GM19099 (cell line): ENCODE measurements around the gene SLC7A1.

ENCODE experiments used
- POLR2A ChIP-seq: IDR thresholded peaks from 3 replicates; pipeline ENCODE4 v1.6.1; 2011; ENCODE audit warnings: low read depth; ENCODE audit not compliant: insufficient read length; ENCODE audit errors: extremely low read depth

SLC7A1 gene

DNA sequence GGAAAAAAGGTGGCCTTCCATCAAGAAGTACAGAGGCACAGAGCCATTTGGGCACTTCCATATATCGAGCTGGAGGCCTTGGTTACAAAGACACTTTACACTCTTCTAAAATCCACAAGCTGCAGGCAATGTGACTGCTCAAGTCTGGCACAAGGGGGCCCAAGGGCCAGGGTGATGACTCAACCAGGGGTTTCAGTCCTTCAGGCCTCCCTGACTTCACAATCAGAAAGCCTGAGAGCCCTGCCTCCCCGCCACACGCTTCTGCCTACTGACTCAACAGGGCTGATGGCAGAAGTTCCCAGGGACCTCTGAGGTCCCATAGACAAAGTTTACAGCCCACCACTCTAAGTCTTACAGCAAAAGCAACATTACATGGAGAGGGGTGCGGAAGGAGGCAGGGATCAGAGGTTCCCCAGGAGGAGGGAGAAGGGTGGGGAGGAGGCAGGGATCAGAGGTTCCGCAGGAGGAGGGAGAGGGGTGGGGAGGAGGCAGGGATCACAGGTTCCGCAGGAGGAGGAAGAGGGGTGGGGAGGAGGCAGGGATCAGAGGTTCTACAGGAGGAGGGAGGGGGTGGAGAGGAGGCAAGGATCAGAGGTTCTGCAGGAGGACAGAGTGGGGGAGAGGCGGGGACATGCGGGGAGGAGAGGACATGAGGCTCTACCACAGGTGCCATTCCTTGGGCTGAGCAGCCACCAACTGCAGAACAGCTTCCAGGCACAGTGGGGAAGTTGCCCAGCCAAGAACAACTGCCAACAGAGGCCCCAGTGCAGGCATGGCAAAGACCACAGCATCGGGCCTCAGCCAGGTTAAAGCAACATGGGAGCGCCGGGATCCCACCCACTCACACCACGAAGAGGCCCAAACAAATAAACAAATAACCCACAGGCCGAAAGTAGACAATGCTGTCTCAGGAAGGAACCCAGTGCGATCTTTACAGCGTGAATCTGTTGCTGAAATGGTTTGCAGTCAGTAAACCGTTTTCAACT, 52.0 kb downstream of the SLC7A1 start:
- TF ChIP-seq POLR2A: no peak

GRCh38 chr13:29542381-29542780, 53.1 kb downstream of the SLC7A1 start:
- no peak for TF ChIP-seq POLR2A

DNA sequence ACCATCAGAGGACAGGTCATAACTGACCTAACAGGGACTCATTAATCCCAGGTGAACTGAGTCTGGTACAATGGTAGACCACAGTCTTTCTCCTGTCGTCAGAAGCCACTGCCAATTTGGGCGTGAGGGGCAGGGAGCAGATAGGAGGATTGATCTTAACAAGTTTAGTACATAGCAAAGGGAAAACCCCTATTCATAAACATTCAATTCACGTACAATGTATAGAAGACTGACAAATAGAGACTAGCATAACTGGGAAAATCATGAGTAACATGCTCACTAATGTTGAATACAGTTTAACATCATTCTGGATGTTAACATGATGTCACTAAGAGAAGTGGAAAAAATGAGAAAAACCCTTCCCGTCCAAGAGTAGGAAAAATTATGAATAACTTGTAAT, 54.1 kb downstream of the SLC7A1 start:
- no peak for TF ChIP-seq POLR2A

DNA sequence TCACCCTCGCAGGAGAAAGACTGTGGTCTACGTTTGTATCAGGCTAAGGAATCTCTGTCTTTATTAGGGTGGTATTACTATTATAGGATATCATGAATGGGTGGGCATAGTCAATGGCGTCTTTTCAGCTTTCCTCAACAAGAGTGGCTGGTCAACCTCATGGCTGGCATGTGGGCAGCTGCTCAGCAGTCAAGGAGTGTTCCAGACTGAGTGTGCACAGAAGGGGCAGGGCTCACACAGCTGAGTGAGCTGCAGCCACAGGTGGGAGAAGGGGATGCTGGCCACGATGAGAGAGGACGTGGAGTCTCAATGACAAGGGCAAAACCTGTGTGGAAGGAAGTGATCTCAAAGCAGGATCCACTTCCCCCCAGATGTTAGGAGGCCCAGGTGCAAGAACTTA, 54.7 kb downstream of the SLC7A1 start:
- TF ChIP-seq POLR2A: no peak

DNA sequence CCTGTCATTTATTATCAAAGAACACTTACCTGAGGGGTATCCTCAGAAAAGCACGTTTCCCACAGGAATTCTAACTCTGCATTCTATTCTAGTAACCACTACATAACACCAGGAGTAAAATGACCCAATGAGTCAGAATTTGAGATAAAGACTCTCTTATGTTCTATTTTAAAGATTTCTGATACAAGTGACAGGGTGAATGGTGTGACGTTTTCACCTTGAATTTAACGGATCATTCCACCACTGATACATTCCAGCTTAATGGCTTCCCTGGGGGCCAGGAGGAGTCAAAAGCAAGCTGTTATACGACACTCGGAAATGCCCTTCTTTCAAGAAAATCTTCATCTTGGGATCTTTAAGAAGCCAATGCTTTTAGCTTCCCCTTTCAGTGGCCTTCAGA, 55.2 kb downstream of the SLC7A1 start:
- no peak for TF ChIP-seq POLR2A

GRCh38 chr13:29539856-29540255, 55.6 kb downstream of the SLC7A1 start:
- no peak for TF ChIP-seq POLR2A

DNA sequence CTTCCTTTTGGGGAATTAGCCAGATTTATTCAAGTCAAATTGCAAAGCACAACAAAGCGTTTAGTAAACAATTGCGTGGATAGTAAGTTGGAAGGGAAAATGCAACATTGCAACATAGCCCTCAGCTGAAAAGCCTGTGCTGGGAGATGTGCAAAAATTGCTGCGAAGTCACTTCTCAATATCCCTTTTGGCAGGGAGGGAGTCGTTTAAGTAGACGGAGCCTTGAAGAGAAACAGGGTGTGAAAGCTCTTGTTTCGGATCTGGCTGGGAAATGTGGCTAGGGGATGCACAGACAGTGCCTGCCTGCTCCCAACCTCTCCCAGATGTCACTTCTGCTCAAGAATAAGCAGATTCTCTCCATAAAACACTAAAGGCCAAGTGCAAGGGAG, 56.8 kb downstream of the SLC7A1 start:
- TF ChIP-seq POLR2A: no peak

DNA sequence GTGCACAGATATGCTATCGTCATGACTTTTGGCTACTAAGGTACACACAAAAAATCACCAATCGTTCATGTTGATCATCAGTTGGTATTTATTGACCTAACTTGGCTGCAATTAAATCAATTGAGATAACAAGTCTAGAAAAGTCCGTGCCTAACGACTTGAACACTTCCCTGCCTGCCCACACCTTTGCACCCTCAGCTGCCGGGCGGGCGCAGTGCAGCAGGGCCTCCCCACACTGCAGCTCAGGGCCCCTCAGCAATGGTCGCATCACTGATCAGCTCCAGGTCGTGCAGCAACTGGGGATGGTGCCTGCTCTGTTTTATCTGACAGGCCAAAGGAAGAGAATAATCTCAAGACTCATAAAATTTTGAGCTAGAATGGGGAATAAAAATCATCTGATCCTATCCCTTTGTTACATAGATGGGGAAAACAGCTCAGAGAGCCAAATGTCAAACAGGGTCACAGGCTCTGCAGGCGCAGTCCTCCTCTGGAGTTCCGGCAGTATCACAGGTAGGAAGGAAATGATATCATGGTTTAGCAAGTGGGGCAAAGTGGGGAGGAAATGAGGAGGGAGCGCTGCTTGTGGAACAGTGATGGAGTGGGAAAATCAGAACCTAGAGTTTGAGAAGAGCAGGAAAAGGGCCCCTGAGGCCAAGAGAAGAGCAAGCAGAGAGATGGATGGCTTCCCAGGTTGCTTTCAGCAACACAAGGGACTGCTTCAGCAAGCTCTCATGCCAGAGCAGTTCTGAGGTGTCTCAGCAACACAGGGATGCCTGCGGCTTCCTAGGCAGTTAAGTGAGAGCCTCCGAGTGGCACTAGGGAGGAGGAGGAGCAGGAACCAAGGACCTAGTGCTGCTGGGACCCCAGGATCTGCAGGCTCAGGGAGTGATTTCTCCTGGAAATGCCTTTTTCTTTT, 57.5 kb downstream of the SLC7A1 start:
- no peak for TF ChIP-seq POLR2A

- no peak for TF ChIP-seq POLR2A
Measured at GRCh38 chr13:29536853-29537252, 58.6 kb downstream of the SLC7A1 start.

GRCh38 chr13:29535663-29536655, 59.5 kb downstream of the SLC7A1 start:
- no peak for TF ChIP-seq POLR2A

- TF ChIP-seq POLR2A: no peak
Measured at GRCh38 chr13:29534083-29534482, 61.4 kb downstream of the SLC7A1 start.

DNA sequence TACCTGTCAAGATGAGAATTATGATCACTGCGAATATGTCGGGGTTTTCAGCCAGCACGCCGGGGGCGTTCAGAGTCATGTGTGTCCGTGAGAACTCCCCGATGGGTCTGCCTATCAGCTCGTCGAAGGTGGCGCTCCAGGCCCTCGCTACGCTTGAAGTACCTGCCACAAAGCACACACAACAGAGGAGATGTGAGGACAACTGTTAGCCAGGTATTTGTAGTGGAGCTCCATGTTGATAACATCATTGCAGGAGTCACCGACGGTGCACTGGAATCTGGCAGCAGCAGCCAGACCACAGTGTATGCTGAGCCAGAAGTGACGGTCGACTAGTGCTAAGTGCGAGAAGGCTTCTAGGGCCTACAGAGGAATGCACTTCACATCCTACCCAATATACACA, 62.7 kb downstream of the SLC7A1 start:
- TF ChIP-seq POLR2A: no peak

DNA sequence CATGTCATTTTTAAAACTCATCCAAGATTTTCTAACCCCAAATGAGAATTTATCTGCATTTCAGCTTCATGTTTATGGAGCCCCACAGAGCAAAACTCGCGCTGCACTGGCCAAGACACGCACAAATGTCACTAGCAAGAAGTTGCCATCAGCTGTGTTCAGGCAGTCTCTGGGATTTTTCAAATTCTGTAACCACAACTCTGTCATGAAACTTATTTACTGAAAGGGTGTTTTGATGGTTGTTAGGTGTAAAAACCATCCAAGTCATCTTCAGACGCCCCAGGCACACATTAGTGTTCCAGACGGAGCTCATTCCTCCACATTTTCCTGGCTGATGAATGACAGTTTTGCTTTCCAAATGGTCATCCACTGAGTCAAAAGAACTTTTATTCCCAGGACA, 63.4 kb downstream of the SLC7A1 start:
- no peak for TF ChIP-seq POLR2A

DNA sequence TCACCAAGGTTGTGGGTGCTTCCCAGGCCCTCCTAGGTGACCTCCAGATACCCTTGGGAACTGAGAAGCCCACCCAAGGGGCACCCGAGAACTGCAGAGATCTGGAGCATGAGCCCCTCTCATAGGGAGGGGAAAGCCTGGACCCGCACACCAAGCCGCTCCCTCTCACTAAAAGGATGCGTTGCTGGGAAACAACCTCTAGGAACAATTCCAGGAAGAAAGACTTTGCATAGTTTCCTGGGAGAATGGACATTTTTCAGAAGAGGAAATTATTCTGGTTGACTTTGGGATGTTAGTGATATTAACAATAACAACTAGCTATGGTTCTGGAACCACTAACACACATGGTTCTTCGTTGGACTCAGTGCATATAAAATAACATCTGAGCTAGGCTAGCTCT, 64.6 kb downstream of the SLC7A1 start:
- no peak for TF ChIP-seq POLR2A
